ENCODE data around the gene GJA10.

Gene GJA10

GRCh38 chr6:89916136-89916920 is 22.1 kb downstream of the GJA10 start:
- no peaks in the 10 kb centered on the region for H3K4me1 ChIP-seq
- DNase-seq, result no peak
- H3K9me3 ChIP-seq, result no peaks in the 10 kb centered on the region
- no peaks in the 10 kb centered on the region for H3K27me3 ChIP-seq
- H3K4me3 ChIP-seq (ENCODE audit: low read depth, low read length), result no peak overlapping the region
- TF ChIP-seq CTCF (IDR thresholded peaks at IDR 0.05; ENCODE audit: low read depth, low read length), result no peak
- H3K36me3 ChIP-seq, result no peaks in the 10 kb centered on the region

- H3K9me3 ChIP-seq, result no peaks in the 10 kb centered on the region
- no peaks in the 10 kb centered on the region for H3K27me3 ChIP-seq
- no peaks in the 10 kb centered on the region for H3K36me3 ChIP-seq
- no peaks in the 10 kb centered on the region for H3K4me1 ChIP-seq
- DNase-seq, result no peak
- H3K4me3 ChIP-seq (ENCODE audit: low read depth, low read length), result no peak overlapping the region
- no peak for TF ChIP-seq CTCF (IDR thresholded peaks at IDR 0.05; ENCODE audit: low read depth, low read length)
Observed at GRCh38 chr6:89917216-89917615, 22.9 kb downstream of the GJA10 start.

GRCh38 chr6:89917801-89918366 is 23.6 kb downstream of the GJA10 start:
- no peak overlapping the region for H3K4me3 ChIP-seq (ENCODE audit: low read depth, low read length)
- no peaks in the 10 kb centered on the region for H3K9me3 ChIP-seq
- H3K4me1 ChIP-seq, result no peaks in the 10 kb centered on the region
- H3K27me3 ChIP-seq, result no peaks in the 10 kb centered on the region
- DNase-seq, result no peak
- TF ChIP-seq CTCF (IDR thresholded peaks at IDR 0.05; ENCODE audit: low read depth, low read length), result no peak
- H3K36me3 ChIP-seq, result no peaks in the 10 kb centered on the region

- TF ChIP-seq CTCF (IDR thresholded peaks at IDR 0.05; ENCODE audit: low read depth, low read length), result no peak
- Histone ChIP-seq H3K36me3 (no peaks in the 10 kb centered on the region), H3K9me3 (no peaks in the 10 kb centered on the region), H3K4me3 (ENCODE audit: low read depth, low read length) (no peak overlapping the region), H3K27me3 (no peaks in the 10 kb centered on the region), H3K4me1 (no peaks in the 10 kb centered on the region)
- DNase-seq, result no peak
Observed at GRCh38 chr6:89921197-89921596, 26.9 kb downstream of the GJA10 start.

GRCh38 chr6:89921691-89922090 is 27.4 kb downstream of the GJA10 start:
- DNase-seq, result no peak
- Histone ChIP-seq H3K27me3 (no peaks in the 10 kb centered on the region), H3K4me3 (ENCODE audit: low read depth, low read length) (no peak overlapping the region), H3K36me3 (no peaks in the 10 kb centered on the region), H3K4me1 (no peaks in the 10 kb centered on the region), H3K9me3 (no peaks in the 10 kb centered on the region)
- TF ChIP-seq CTCF (IDR thresholded peaks at IDR 0.05; ENCODE audit: low read depth, low read length), result no peak

GRCh38 chr6:89924231-89924630 is 30.0 kb downstream of the GJA10 start:
- no peak for TF ChIP-seq CTCF (IDR thresholded peaks at IDR 0.05; ENCODE audit: low read depth, low read length)
- Histone ChIP-seq H3K9me3 (no peaks in the 10 kb centered on the region), H3K27me3 (no peaks in the 10 kb centered on the region), H3K36me3 (no peaks in the 10 kb centered on the region), H3K4me3 (ENCODE audit: low read depth, low read length) (no peak overlapping the region), H3K4me1 (no peaks in the 10 kb centered on the region)
- DNase-seq, result no peak

Measured in BE2C (cell line).